ENCODE data around the gene PIK3C2A.

DNA sequence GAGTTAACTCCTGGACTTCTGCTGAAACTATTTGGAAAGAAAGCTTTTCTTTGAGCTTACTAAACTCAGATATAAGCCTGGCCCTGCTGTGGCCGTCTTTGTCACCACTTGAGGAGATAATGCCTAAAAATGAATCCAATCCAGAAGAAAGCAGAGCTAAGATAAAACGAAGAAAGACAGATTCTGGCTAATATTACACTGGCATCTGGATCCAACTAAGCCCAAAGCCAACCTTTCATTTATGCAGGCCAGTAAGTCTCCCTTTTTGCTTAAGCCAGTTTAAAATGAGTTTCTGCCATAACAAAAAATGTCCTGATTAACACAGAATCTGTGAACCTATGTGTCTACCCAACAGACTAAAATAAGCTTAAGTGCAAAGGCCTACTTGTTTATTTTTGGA is 34.5 kb downstream of the PIK3C2A start:
- TF ChIP-seq, protein P1, sequence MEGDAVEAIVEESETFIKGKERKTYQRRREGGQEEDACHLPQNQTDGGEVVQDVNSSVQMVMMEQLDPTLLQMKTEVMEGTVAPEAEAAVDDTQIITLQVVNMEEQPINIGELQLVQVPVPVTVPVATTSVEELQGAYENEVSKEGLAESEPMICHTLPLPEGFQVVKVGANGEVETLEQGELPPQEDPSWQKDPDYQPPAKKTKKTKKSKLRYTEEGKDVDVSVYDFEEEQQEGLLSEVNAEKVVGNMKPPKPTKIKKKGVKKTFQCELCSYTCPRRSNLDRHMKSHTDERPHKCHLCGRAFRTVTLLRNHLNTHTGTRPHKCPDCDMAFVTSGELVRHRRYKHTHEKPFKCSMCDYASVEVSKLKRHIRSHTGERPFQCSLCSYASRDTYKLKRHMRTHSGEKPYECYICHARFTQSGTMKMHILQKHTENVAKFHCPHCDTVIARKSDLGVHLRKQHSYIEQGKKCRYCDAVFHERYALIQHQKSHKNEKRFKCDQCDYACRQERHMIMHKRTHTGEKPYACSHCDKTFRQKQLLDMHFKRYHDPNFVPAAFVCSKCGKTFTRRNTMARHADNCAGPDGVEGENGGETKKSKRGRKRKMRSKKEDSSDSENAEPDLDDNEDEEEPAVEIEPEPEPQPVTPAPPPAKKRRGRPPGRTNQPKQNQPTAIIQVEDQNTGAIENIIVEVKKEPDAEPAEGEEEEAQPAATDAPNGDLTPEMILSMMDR (IDR thresholded peaks at IDR 0.05) = no peak
- TF ChIP-seq POLR2A (IDR thresholded peaks at IDR 0.05) = no peak

All from lower leg skin (tissue), 3 donors.